Measurements from ENCODE around the gene IP6K2.

Gene IP6K2

DNA sequence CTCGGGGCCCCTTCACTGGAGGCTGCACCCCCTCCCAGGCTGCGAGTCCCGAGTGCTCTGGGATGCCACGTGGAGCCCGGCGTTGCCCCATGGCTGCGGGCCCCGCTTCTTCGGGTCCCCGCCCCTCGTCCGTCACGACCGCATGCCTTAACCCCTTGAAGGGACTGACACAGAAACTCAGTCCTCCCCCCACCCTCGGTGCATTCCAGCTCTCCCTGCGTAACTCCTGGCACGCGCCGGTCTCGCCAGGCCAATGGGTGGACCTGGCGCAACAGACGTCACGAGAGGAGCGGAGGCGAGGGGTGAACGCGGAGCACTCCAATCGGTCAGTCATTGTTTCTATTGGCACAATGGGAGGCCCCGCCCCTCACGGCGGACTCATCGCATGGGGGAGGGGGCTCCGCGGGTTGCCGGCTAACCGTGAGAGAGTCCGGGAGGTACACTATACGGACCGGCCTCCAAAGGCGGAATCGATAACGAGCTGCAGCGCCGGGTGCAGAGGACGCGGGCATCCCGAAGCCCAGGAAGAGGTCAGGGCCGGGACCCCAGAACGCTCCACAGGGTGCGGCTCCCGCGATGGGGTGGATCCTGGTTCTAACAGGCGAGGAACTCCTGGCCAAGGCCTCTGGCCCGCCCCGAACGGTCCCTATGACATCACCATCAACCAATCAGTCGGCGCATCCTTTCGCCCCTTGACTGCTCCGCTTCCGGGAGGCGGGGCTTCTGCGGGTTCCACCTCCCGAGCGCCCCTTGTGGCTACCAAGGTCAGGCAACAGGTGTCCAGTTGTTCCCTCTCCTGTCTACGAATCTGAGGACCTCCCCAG is 53.3 kb downstream of the IP6K2 start:
- DNase-seq (ENCODE audit: low spot score) = peak; percentile 99

GRCh38 chr3:48662753-48663488 is 54.1 kb downstream of the IP6K2 start, which contains the start of gene CELSR3:
Gene CELSR3, minus strand, starts transcription at chr3:48662886. Its CDS starts 252 bp downstream, at chr3:48662634.
- peak; percentile 88 for DNase-seq (ENCODE audit: low spot score)

GRCh38 chr3:48662145-48662752 is 54.8 kb downstream of the IP6K2 start:
- DNase-seq (ENCODE audit: low spot score) = no peak

DNA sequence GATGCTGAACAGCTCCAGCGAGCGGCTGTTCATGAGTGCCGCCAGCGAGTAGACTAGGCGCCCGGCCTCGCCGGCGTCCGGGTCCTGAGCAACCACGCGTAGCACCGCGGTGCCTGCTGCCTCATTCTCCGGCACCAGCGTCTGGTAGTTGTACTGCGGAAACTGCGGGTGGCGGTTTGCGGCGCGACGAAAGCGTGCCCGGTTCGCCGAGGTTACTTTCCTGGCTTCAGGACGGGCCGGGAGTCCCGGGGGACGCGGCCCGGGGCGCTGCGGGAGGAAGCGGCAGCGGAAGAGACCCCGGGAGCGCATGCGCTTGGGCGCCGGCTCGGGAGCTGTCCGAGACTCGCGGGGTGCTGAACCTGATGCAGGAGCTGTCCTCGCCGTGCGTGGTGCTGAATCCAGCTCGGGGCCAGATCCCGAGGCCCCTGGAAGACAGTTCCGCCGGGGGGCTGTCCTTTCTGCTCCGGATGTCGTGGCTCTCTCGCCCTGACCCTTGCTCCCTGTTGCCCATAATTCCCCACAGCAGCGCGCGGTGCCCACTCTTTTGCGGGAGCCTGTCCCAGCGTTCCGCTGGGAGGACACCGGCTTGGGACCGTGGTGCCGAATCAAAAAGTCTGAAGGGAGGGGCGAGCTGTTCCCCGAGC is 55.4 kb downstream of the IP6K2 start:
- peak; percentile 93 for DNase-seq (ENCODE audit: low spot score)

DNA sequence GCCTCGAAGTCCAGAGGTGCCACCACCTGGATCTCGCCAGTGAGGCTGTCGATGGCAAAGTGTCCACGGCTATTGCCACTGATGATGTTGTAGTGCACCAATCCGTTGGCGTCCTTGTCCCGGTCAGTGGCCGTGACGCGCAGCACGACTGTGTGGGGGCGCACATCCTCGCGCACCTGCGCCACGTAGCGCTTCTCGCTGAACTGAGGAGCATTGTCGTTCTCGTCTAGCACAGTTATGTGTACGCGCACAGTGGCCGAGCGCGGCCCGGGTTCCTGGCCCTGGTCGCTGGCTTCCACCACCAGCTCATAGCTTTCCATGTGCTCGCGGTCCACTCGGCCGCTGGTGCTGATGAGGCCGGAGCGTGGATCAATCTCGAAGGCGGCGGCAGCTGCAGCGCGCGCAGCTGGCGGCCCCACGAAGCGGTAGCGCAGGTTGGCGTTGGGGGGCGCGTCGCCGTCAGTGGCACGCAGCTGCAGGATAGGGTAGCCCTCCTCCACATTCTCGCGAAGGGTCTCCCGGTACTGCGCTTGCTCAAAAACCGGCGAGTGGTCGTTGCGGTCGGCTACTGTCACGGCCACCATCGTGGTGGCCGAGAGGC is 56.1 kb downstream of the IP6K2 start:
- DNase-seq (ENCODE audit: low spot score) = no peak

GRCh38 chr3:48656841-48657281 is 60.2 kb downstream of the IP6K2 start:
- DNase-seq (ENCODE audit: low spot score) = no peak

GRCh38 chr3:48656061-48656840 is 60.8 kb downstream of the IP6K2 start:
- DNase-seq (ENCODE audit: low spot score) = peak; percentile 91

DNA sequence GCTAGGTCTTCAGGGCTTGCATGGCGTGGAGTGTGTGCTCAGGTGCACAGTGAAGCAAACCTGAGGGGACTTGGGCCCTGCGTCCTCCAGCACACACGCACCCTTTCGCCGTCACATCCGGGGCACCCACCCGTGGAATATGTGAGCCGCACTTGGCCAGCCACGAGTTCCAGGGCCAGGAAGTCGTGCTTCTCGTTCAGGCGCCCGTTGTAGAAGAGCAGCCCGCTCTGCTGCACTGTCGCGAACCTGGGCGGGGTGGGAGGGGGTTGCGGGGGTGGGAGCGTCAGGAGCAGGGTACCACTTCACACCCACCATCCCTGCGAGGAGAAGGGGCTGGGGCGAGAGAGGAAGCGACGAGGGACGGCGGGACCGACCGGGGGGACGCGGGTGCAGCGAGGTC is 61.4 kb downstream of the IP6K2 start:
- DNase-seq (ENCODE audit: low spot score) = peak; percentile 27

GRCh38 chr3:48655063-48655462 is 62.0 kb downstream of the IP6K2 start:
- DNase-seq (ENCODE audit: low spot score) = no peak

- no peak for DNase-seq (ENCODE audit: low spot score)
Observed at GRCh38 chr3:48652923-48653715, 63.9 kb downstream of the IP6K2 start.

DNA sequence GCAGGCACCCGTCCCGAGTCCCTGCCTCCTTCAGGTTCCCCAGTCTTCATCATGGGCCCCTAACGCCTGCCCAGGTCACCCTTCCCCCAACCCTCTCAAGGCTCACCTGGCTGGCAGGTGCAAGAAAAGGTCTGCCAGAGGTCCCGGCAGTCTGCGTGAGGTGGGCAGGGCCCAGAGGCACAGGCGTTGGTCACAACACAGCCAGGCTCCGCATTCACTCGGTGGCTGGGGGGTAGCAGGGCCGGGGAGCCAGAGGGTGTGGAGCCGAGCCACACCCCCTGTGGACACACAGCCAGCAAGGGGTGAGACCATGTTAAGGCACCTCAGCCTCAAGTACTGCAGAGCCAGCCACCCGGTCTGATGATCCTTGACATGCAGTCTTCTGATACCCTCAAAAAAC is 65.2 kb downstream of the IP6K2 start:
- no peak for DNase-seq (ENCODE audit: low spot score)

GRCh38 chr3:48650723-48651122 is 66.3 kb downstream of the IP6K2 start:
- DNase-seq (ENCODE audit: low spot score) = no peak

- DNase-seq (ENCODE audit: low spot score) = no peak
Observed at GRCh38 chr3:48648188-48648850, 68.7 kb downstream of the IP6K2 start.

DNA sequence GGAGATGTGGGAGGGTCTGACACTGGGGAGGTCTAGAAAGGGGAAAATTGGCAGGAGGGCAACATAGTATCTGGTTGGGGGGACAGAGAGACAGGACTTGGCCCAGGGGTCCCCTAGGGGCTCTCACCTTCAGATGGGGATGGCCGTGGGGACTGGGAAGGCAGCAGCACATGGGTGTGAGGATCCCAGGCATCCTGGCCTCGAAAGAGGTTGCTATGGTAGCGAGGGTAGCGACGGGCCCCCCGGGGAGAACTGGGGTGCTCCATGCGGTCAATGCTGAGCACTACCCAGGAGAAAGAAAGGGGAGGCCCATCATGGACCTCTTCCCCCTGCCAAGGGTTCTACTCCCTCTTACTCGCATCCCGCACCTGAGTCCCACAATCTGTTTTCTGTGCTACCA is 69.3 kb downstream of the IP6K2 start:
- DNase-seq (ENCODE audit: low spot score) = no peak

DNA sequence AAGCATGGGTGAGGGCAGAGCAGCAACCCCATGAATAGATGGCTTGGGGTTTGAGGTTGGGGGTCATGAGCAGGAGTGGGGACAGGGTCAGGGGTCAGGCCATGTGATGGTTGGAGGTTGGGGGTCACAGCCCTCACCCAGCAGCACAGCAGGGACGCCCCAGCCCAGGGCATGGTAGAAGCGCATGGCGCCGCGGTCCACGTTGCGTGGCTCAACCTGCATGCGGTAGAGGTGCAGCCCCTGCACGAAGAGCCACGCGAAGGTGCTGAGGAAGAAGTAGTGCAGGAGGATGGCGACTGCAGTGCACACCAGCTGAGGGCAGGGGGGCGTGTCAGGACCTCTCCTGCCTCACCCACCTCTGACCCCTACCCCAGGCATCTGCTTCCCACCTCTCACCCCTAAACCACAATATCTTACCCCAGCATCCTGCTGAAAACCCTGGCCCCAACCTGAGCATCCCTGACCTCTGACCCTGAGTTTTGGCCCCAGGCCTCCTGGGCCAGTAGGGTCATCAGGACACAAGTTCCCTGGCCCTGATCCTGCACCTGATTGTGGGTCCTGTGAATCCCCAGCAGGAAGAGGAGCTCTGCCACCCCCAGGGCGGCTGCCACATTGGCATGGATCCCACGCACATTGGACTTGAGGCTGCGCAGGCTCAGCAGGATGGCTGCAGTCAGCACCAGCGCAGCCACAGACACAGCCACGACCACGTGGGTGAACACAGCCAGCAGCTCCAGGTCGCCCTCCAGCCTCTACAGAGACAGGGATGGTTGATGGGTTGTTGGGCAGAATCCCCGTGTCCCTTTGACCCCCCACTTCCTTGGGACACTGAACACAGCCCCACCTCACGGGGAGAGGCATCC is 71.9 kb downstream of the IP6K2 start:
- DNase-seq (ENCODE audit: low spot score) = no peak

- DNase-seq (ENCODE audit: low spot score) = no peak
Observed at GRCh38 chr3:48642605-48643004, 74.4 kb downstream of the IP6K2 start.

DNA sequence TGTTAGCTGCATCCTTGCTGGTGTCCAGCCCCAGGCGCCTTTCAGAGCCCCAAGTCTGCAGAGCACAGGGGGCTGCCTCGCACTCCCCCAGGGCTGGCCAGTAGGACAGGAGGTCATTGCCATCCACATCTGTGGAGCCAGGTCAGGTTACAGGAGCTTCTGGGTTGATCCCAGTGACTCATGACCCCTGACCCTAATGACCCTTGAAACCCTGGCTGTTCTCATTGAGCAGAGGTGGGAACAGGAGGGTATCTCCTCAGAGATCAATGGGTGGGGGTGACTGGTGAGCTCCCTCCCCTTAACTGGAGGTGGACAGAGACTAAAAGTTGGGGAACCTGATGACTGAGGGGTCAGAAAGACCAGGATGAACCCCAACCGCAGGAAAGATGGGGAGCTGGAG is 75.6 kb downstream of the IP6K2 start:
- no peak for DNase-seq (ENCODE audit: low spot score)

- DNase-seq (ENCODE audit: low spot score) = no peak
Observed at GRCh38 chr3:48639944-48640606, 76.9 kb downstream of the IP6K2 start.

Measured in AG20443 (cell line).